22Rv1 (cell line): ENCODE measurements around the gene DNASE1L1.

Experiments used
- H3K27ac ChIP-seq: fragments of 450-650 bp; 2 replicates; pipeline ENCODE4 v1.5.1; 2017
- CTCF ChIP-seq: fragments of 450-650 bp; IDR thresholded peaks from 2 replicates; pipeline ENCODE4 v1.5.1; 2017; ENCODE audit warnings: mild to moderate bottlenecking
- ZFX ChIP-seq: fragments of 450-650 bp; IDR thresholded peaks from 2 replicates; pipeline ENCODE4 v1.6.1; 2017; ENCODE audit warnings: antibody characterized with exemption, borderline replicate concordance

Gene DNASE1L1

DNA sequence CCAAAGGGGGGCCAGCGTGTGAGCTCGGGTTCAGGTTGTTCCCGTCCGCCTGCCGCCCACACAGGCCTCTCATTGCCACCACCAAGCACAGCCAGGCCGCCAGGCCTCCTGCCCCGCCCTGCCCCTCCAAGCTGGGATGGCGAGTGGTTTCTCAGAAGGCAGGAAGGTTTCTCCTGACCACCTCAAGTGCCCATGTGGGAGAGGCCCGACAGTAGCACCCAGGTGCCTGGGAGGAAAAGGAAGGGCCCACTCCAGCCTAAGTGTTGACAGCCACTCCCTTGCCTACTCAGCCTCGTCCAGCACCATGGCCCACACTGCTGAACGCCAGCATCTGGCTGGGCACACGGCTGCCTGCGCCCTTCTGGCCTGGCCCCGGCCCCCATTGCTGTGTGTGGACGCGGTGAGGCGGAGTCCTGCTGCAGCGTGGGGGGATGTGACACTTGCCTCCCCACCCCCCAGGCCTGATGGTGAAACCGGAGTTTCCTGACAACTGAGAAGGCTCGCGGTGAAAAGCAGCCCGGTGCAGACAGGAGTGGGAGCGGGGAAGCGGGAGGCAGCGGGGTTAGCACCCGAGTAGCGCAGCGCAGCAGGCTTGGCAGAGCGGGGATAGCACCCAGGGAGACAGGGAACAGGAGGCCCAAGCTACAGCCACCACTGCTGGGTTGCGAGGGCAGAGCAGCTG, 53.8 kb downstream of the DNASE1L1 start:
- TF ChIP-seq ZFX (no peak), CTCF (no peak)

GRCh38 chrX:154354516-154354915, 54.5 kb downstream of the DNASE1L1 start:
- no peak overlapping the region for H3K27ac ChIP-seq
- TF ChIP-seq CTCF (no peak), ZFX (no peak)

More for the DNA sequence above, 53.8 kb downstream of the DNASE1L1 start:
- no peak overlapping the region for H3K27ac ChIP-seq

- TF ChIP-seq ZFX (no peak), CTCF (no peak)
- H3K27ac ChIP-seq: no peak overlapping the region
These were observed 55.0 kb downstream of the DNASE1L1 start for GRCh38 chrX:154354013-154354412.

DNA sequence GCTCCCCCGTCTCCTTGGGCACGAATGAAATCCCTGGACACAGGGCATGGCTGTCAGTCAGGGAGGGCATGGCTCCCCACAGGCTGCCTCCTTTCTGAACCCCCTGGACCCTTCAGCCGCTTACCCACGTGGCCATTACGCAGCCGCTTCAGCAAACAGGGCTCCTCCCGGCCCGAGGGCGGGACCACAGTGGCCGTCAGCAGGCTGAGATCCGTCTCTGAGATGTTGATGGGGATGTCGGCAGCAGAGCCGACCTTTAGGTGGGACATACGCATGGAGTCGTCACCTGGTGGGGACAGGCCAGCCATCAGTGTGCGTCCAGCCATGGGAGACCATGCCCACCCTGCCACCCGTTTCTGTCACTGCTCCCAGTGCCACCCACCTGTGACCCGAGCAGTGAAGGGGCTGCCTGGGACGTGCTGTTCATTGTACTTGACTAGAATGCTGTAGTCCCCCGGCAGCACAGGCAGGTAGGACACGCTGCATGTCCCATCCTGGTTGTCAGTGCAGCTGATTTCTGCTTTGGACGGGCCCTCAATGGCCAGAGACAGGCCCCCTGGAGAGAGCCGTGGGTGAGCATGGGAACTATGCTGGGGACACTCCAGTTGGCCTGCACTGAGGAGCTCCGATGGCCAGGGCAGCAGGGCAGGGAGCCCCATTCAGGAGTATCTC, 55.7 kb downstream of the DNASE1L1 start:
- H3K27ac ChIP-seq: no peak overlapping the region
- TF ChIP-seq ZFX (no peak), CTCF (no peak)

GRCh38 chrX:154352466-154352865, 56.6 kb downstream of the DNASE1L1 start:
- no peak overlapping the region for H3K27ac ChIP-seq
- TF ChIP-seq ZFX (no peak), CTCF (no peak)

DNA sequence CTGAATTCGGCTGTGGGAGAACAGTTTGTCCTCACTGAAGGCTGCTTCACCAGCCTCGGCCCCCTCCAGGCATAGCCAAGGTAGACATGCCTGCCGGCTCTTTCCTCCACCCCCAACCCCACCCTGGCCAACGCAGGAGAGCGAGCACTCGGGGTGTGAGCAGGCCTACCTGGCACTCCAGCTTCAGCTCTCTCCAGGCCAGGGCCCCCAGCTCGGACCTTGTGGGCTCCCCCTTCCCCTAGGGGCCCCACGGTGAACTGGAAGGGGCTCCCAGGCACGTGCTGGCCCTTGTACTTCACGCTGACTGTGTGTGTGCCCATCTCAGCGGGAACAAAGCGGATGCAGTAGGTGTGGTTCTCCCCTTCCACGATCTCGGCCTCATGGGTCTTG, 57.0 kb downstream of the DNASE1L1 start:
- TF ChIP-seq CTCF: no peak
- TF ChIP-seq ZFX: no peak
- no peak overlapping the region for H3K27ac ChIP-seq
